Measurements from ENCODE around the gene PRICKLE1. TPM values are rescaled to one million over a fixed set of nuclear protein-coding genes. Genes with fewer than 3 reads are reported as not detected.
A peak's percentile ranks its signal among the peaks of the same experiment; 100 is the strongest.

PRICKLE1 gene
- total and polyA plus RNA-seq, 9 of the 15 experiments (the other 6 are each of a cell fraction or from before 2014, with no cell fraction given): 0.22 to 0.85 (median 0.31) TPM

- peak overlapping the region; percentile 44 to 93 for H3K9ac ChIP-seq (ENCODE audit: insufficient read depth in 1 of 2, low read depth in 2 of 2, low read length in 2 of 2)
- peaks cover 9 to 18% of the 10 kb centered on the region in 2 experiments; a peak in 4 of 5 replicates for H3K4me1 ChIP-seq (replicated peaks in 1 of 2; ENCODE audit: control insufficient read depth in 2 of 2, insufficient read depth in 2 of 2, low read length in 2 of 2)
- no peak overlapping the region for H3K27ac ChIP-seq (ENCODE audit: extremely low read depth, low read depth, low read length)
- FAIRE-seq (no peak), ATAC-seq (peak; percentile 63), DNase-seq (ENCODE audit: extremely low read depth in 1 of 4, low spot score in 3 of 4) (peak; percentile 35 to 55 (median 51))
- H3K36me3 ChIP-seq (ENCODE audit: control insufficient read depth, insufficient read depth, low read length): no peaks in the 10 kb centered on the region
- CTCF ChIA-PET (ENCODE audit: low intra/inter-chr PET ratio): interaction anchor here (0.7 to 1.9 kb wide), 2 partner anchors 86 to 739 kb away, joined by 7 to 19 read pairs; no protein-coding TSS in a partner anchor
- H3K9me3 ChIP-seq (replicated peaks; ENCODE audit: control insufficient read depth, insufficient read depth, low read depth, low read length): 0 out of 2 replicates have a peak, but pooled peaks cover 2% of the 10 kb centered on the region
- no TSS peak for BruUV-seq (replicated peaks)
- H4K20me1 ChIP-seq (replicated peaks; ENCODE audit: control insufficient read depth, insufficient read depth, low read length): no peaks in the 10 kb centered on the region
- in situ Hi-C loops (cut with MboI): no loop called here
- H3K79me2 ChIP-seq (ENCODE audit: control insufficient read depth, insufficient read depth, low read length): no peaks in the 10 kb centered on the region
- peak overlapping the region; percentile 80; the same call in 1 of the 2 replicates for H3K4me2 ChIP-seq (ENCODE audit: insufficient read depth, low read length)
- H3K4me3 ChIP-seq: peak overlapping the region; percentile 57
- intact Hi-C loops (cut with micrococcal nuclease): loop anchor here (1.0 kb wide), 1 partner anchor 82 kb away; no protein-coding TSS in a partner anchor
- 0% methylated on average over 12 of the region's 30 CpGs for WGBS (ENCODE audit: insufficient coverage, low coverage, missing lambda C conversion rate)
- peak overlapping the region; percentile 97 for H2AFZ ChIP-seq (ENCODE audit: low read depth, low read length)
- POLR2A ChIA-PET: no interaction called here
- H3K27me3 ChIP-seq (ENCODE audit: control insufficient read depth in 2 of 2, insufficient read depth in 2 of 2, low read length in 2 of 2): no peaks in the 10 kb centered on the region
- no peaks in the 10 kb centered on the region for H3K9me1 ChIP-seq (ENCODE audit: control insufficient read depth, insufficient read depth, low read length)
- TF ChIP-seq ZBTB7A (IDR thresholded peaks at IDR 0.05; ENCODE audit: borderline replicate concordance, control insufficient read depth, low read depth, low read length): peak; percentile 89; the same call in 1 of the 2 replicates
- no peak; the same call in 1 of the 2 replicates for TF ChIP-seq SAFB (IDR thresholded peaks at IDR 0.05; ENCODE audit: borderline replicate concordance, low read depth, low read length)
- TF ChIP-seq ILF3 (IDR thresholded peaks at IDR 0.05; ENCODE audit: borderline replicate concordance): no peak
- no peak for TF ChIP-seq HDAC8 (tag; IDR thresholded peaks at IDR 0.05)
- TF ChIP-seq YBX1 (IDR thresholded peaks at IDR 0.05): no peak
- TF ChIP-seq GATAD2B (IDR thresholded peaks at IDR 0.05; ENCODE audit: borderline replicate concordance): 0 out of 2 replicates have a peak, but pooled peaks have one; percentile 39
- peak; percentile 6 for TF ChIP-seq CHD1 (IDR thresholded peaks at IDR 0.05; ENCODE audit: low read length)
- TF ChIP-seq ZNF717 (CRISPR knock-in tag; IDR thresholded peaks at IDR 0.05): no peak
- TF ChIP-seq DACH1 (IDR thresholded peaks at IDR 0.05; ENCODE audit: partially characterized antibody): no peak
- TF ChIP-seq ZFP30 (CRISPR knock-in tag; IDR thresholded peaks at IDR 0.05; ENCODE audit: borderline replicate concordance): no peak
- no peak for TF ChIP-seq PHTF2 (CRISPR knock-in tag; IDR thresholded peaks at IDR 0.05)
- TF ChIP-seq ZNF263 (CRISPR knock-in tag; IDR thresholded peaks at IDR 0.05; ENCODE audit: borderline replicate concordance): no peak
- no peak for TF ChIP-seq SOX6 (IDR thresholded peaks at IDR 0.05)
- TF ChIP-seq, protein P1, sequence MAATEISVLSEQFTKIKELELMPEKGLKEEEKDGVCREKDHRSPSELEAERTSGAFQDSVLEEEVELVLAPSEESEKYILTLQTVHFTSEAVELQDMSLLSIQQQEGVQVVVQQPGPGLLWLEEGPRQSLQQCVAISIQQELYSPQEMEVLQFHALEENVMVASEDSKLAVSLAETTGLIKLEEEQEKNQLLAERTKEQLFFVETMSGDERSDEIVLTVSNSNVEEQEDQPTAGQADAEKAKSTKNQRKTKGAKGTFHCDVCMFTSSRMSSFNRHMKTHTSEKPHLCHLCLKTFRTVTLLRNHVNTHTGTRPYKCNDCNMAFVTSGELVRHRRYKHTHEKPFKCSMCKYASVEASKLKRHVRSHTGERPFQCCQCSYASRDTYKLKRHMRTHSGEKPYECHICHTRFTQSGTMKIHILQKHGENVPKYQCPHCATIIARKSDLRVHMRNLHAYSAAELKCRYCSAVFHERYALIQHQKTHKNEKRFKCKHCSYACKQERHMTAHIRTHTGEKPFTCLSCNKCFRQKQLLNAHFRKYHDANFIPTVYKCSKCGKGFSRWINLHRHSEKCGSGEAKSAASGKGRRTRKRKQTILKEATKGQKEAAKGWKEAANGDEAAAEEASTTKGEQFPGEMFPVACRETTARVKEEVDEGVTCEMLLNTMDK (IDR thresholded peaks at IDR 0.05; ENCODE audit: borderline replicate concordance, insufficient read depth, low read depth, low read length, poor library complexity, severe bottlenecking): peak; percentile 10
- TF ChIP-seq E2F6 (IDR thresholded peaks at IDR 0.05; ENCODE audit: borderline replicate concordance in 1 of 2, extremely low read depth in 1 of 2, insufficient read depth in 1 of 2, insufficient read length in 1 of 2, low read depth in 1 of 2, low read length in 1 of 2, poor library complexity in 1 of 2, severe bottlenecking in 1 of 2): no peak
- TF ChIP-seq SP1 (CRISPR knock-in tag; IDR thresholded peaks at IDR 0.05): no peak
- no peak for TF ChIP-seq ZNF280B (CRISPR knock-in tag; IDR thresholded peaks at IDR 0.05)
- TF ChIP-seq NEUROD1 (IDR thresholded peaks at IDR 0.05; ENCODE audit: borderline replicate concordance, low read depth, low read length, partially characterized antibody): no peak
These were observed 106.1 kb downstream of the PRICKLE1 start for GRCh38 chr12:42483521-42483790.
